ENCODE data around the gene BBS1. TPM values are rescaled to one million over a fixed set of nuclear protein-coding genes. Genes with fewer than 3 reads are reported as not detected.

BBS1 gene
- polyA plus RNA-seq, 2 of the 4 experiments (the other 2 are of a cell fraction) = 12.5 TPM

DNA sequence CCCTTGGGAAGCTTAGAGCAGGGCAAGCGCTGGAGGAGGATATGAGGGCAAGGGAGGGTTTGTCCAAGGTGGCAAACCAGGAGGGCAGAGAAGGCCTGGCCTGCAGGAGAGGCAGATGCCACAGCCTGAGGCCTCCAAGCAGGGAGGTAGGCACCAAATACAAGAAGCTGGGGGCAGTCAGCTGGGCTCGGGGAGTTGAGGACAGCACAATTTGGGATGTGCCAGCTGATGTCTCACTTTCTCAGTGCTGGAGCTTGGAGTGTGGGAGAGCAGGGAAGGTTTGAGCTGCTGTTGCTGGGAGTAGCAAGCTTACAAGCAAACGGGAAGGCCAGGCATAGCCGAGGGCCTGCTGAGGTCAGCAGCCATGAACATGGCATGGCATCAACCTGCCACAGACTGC lies 31.5 kb downstream of the BBS1 start:
- Histone ChIP-seq H3K27ac (no peak overlapping the region), H3K4me2 (no peak overlapping the region), H3K4me1 (peaks cover 12% of the 10 kb centered on the region), H3K4me3 (no peak overlapping the region), H3K9me3 (no peaks in the 10 kb centered on the region)
- ChIA-PET CTCF (interaction anchor here (0.5 to 1.5 kb wide), 2 partner anchors 12 to 56 kb away, joined by 4 read pairs; no protein-coding TSS in a partner anchor), POLR2A (interaction anchor here (0.5 to 1.8 kb wide), 3 partner anchors 9 to 62 kb away, joined by 3 to 7 read pairs (median 3); partner anchors contain the start of gene DPP3)
- DNase-seq (ENCODE audit: low read depth in 1 of 2, low spot score in 1 of 2) = no peak
- no peak for ATAC-seq
- TF ChIP-seq KDM1A (IDR thresholded peaks at IDR 0.05; ENCODE audit: low read depth) (no peak), TP53 (CRISPR knock-in tag; IDR thresholded peaks at IDR 0.05) (no peak), BHLHE40 (IDR thresholded peaks at IDR 0.05; ENCODE audit: low read depth, low read length) (no peak), ZFP36 (IDR thresholded peaks at IDR 0.05; ENCODE audit: borderline replicate concordance, partially characterized antibody) (no peak), HEYL (CRISPR knock-in tag; IDR thresholded peaks at IDR 0.05) (no peak), FOSB (CRISPR knock-in tag; IDR thresholded peaks at IDR 0.05) (no peak), EP300 (IDR thresholded peaks at IDR 0.05) (no peak), JUNB (IDR thresholded peaks at IDR 0.05) (no peak), HDAC2 (IDR thresholded peaks at IDR 0.05) (no peak), POLR2A (IDR thresholded peaks at IDR 0.05; ENCODE audit: low read length) (no peak), ZC3H11A (IDR thresholded peaks at IDR 0.05) (no peak), HOXB5 (CRISPR knock-in tag; IDR thresholded peaks at IDR 0.05) (no peak), CBX2 (IDR thresholded peaks at IDR 0.05; ENCODE audit: borderline replicate concordance, low read depth) (no peak), KDM5A (IDR thresholded peaks at IDR 0.05) (no peak), SMC3 (IDR thresholded peaks at IDR 0.05) (no peak), JUN (IDR thresholded peaks at IDR 0.05) (no peak), HOXB13 (CRISPR knock-in tag; IDR thresholded peaks at IDR 0.05; ENCODE audit: low read depth) (no peak)
- TF ChIP-seq, protein P1, sequence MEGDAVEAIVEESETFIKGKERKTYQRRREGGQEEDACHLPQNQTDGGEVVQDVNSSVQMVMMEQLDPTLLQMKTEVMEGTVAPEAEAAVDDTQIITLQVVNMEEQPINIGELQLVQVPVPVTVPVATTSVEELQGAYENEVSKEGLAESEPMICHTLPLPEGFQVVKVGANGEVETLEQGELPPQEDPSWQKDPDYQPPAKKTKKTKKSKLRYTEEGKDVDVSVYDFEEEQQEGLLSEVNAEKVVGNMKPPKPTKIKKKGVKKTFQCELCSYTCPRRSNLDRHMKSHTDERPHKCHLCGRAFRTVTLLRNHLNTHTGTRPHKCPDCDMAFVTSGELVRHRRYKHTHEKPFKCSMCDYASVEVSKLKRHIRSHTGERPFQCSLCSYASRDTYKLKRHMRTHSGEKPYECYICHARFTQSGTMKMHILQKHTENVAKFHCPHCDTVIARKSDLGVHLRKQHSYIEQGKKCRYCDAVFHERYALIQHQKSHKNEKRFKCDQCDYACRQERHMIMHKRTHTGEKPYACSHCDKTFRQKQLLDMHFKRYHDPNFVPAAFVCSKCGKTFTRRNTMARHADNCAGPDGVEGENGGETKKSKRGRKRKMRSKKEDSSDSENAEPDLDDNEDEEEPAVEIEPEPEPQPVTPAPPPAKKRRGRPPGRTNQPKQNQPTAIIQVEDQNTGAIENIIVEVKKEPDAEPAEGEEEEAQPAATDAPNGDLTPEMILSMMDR (IDR thresholded peaks at IDR 0.05) = no peak
- TF ChIP-seq, protein P2, sequence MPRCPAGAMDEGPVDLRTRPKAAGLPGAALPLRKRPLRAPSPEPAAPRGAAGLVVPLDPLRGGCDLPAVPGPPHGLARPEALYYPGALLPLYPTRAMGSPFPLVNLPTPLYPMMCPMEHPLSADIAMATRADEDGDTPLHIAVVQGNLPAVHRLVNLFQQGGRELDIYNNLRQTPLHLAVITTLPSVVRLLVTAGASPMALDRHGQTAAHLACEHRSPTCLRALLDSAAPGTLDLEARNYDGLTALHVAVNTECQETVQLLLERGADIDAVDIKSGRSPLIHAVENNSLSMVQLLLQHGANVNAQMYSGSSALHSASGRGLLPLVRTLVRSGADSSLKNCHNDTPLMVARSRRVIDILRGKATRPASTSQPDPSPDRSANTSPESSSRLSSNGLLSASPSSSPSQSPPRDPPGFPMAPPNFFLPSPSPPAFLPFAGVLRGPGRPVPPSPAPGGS (IDR thresholded peaks at IDR 0.05) = no peak
- TF ChIP-seq, protein P3, sequence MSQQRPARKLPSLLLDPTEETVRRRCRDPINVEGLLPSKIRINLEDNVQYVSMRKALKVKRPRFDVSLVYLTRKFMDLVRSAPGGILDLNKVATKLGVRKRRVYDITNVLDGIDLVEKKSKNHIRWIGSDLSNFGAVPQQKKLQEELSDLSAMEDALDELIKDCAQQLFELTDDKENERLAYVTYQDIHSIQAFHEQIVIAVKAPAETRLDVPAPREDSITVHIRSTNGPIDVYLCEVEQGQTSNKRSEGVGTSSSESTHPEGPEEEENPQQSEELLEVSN (IDR thresholded peaks at IDR 0.05; ENCODE audit: borderline replicate concordance, low read depth) = no peak
- FAIRE-seq = no peak
- WGBS (ENCODE audit: missing lambda C conversion rate) = 84% methylated on average over 4 of the region's 4 CpGs

DNA sequence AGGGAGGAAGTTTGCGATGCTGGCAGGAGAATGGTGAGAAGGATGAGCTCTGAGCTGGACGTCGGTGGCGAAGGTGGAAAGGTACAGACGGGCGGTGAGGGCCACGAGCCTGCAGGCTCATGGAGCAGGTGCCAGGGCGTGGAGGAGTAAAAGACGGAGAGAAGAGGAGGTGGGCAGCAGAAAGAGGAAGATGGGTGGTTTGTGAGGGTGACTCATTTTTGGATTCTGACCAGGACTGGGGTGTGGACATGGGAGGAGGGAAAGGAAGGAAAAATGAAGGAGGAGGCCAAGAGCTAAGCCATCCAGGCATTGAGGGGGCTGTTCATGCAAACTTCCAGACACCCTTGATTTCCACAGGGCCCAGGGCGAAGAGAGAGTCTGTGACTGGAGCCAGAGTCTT lies 31.9 kb downstream of the BBS1 start:
- no peaks in the 10 kb centered on the region for H3K9me3 ChIP-seq
- no peak overlapping the region for H3K27ac ChIP-seq
- WGBS (ENCODE audit: missing lambda C conversion rate) = 89% methylated on average over 10 of the region's 10 CpGs
- H3K4me1 ChIP-seq = peaks cover 17% of the 10 kb centered on the region
- CTCF ChIA-PET = interaction anchor here (1.3 to 1.5 kb wide), 2 partner anchors 12 to 133 kb away, joined by 4 to 5 read pairs; no protein-coding TSS in a partner anchor
- POLR2A ChIA-PET = interaction anchor here (0.5 to 1.8 kb wide), 3 partner anchors 10 to 62 kb away, joined by 3 to 7 read pairs (median 3); partner anchors contain the start of gene DPP3
- H3K4me3 ChIP-seq = no peak overlapping the region
- DNase-seq (ENCODE audit: low read depth in 1 of 2, low spot score in 1 of 2) (no peak), FAIRE-seq (no peak), ATAC-seq (no peak)
- no peak for TF ChIP-seq SMC3 (IDR thresholded peaks at IDR 0.05)
- TF ChIP-seq ZFP36 (IDR thresholded peaks at IDR 0.05; ENCODE audit: borderline replicate concordance, partially characterized antibody) = no peak
- TF ChIP-seq TP53 (CRISPR knock-in tag; IDR thresholded peaks at IDR 0.05) = no peak
- TF ChIP-seq, protein P3 (IDR thresholded peaks at IDR 0.05; ENCODE audit: borderline replicate concordance, low read depth) = no peak
- no peak for TF ChIP-seq JUN (IDR thresholded peaks at IDR 0.05)
- TF ChIP-seq, protein P2 (IDR thresholded peaks at IDR 0.05) = no peak
- TF ChIP-seq HDAC2 (IDR thresholded peaks at IDR 0.05) = no peak
- TF ChIP-seq HOXA7 (CRISPR knock-in tag; IDR thresholded peaks at IDR 0.05) = no peak
- no peak for TF ChIP-seq TFCP2L1 (CRISPR knock-in tag; IDR thresholded peaks at IDR 0.05)
- TF ChIP-seq, protein P4, sequence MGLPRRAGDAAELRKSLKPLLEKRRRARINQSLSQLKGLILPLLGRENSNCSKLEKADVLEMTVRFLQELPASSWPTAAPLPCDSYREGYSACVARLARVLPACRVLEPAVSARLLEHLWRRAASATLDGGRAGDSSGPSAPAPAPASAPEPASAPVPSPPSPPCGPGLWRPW (IDR thresholded peaks at IDR 0.05) = no peak
- TF ChIP-seq HEYL (CRISPR knock-in tag; IDR thresholded peaks at IDR 0.05) = no peak
- TF ChIP-seq NPAS2 (CRISPR knock-in tag; IDR thresholded peaks at IDR 0.05; ENCODE audit: borderline replicate concordance) = no peak
- TF ChIP-seq, protein P5, sequence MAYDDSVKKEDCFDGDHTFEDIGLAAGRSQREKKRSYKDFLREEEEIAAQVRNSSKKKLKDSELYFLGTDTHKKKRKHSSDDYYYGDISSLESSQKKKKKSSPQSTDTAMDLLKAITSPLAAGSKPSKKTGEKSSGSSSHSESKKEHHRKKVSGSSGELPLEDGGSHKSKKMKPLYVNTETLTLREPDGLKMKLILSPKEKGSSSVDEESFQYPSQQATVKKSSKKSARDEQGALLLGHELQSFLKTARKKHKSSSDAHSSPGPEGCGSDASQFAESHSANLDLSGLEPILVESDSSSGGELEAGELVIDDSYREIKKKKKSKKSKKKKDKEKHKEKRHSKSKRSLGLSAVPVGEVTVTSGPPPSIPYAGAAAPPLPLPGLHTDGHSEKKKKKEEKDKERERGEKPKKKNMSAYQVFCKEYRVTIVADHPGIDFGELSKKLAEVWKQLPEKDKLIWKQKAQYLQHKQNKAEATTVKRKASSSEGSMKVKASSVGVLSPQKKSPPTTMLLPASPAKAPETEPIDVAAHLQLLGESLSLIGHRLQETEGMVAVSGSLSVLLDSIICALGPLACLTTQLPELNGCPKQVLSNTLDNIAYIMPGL (CRISPR knock-in tag; IDR thresholded peaks at IDR 0.05; ENCODE audit: borderline replicate concordance) = no peak
- no peak for TF ChIP-seq HOXB5 (CRISPR knock-in tag; IDR thresholded peaks at IDR 0.05)
- no peak for TF ChIP-seq CHD2 (IDR thresholded peaks at IDR 0.05; ENCODE audit: low read length, partially characterized antibody)
- no peak for TF ChIP-seq KDM1A (IDR thresholded peaks at IDR 0.05; ENCODE audit: low read depth)
- TF ChIP-seq EP300 (IDR thresholded peaks at IDR 0.05) = no peak
- TF ChIP-seq KDM5A (IDR thresholded peaks at IDR 0.05) = no peak
- TF ChIP-seq MAFK (IDR thresholded peaks at IDR 0.05; ENCODE audit: partially characterized antibody) = no peak
- no peak for TF ChIP-seq POLR2A (IDR thresholded peaks at IDR 0.05; ENCODE audit: low read length)
- no peak overlapping the region for H3K4me2 ChIP-seq
